Measurements from ENCODE around the gene GFOD2. TPM values are rescaled to one million over a fixed set of nuclear protein-coding genes. Genes with fewer than 3 reads are reported as not detected.

GFOD2 gene
- total and polyA plus RNA-seq, 2 of the 8 experiments (the other 6 are each of a cell fraction or from before 2014, with no cell fraction given) = 21.4 to 33.2 TPM

DNA sequence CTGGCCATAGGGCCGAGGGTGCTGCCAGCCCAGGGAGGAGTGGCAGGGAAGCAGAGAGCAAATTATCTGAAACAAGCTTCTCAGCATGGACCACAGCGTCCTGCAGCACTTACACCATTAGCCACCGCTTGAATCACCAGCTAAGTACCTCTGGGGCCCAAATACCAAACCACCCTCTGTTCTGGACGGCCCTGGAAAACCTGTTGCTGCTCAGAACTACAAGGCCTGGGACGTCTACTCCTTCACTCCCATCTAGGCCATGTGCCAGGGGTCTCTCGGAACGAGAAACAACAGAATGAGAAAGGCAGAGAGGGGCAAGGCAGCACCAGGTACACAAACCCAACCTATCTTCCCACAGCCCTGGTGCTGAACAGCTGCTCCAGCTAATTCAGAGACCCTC lies 39.9 kb upstream of the GFOD2 start:
- Histone ChIP-seq H2BK15ac (ENCODE audit: low read length) (no peak overlapping the region), H3K23me2 (ENCODE audit: low read depth, low read length) (no peaks in the 10 kb centered on the region), H3K4me1 (replicated peaks in 1 of 4; ENCODE audit: control insufficient read depth in 3 of 4, insufficient read depth in 4 of 4, low read length in 3 of 4) (no peaks in the 10 kb centered on the region), H3K4me3 (ENCODE audit: extremely low read depth in 1 of 4, insufficient read depth in 2 of 4, low read depth in 3 of 4, low read length in 4 of 4) (no peak overlapping the region), H3K23ac (ENCODE audit: insufficient read length) (no peak overlapping the region), H3K79me2 (ENCODE audit: control insufficient read depth in 1 of 2, insufficient read depth in 2 of 2, low read length in 2 of 2) (no peaks in the 10 kb centered on the region), H3K79me1 (ENCODE audit: low read depth, low read length) (peaks cover 3% of the 10 kb centered on the region), H2BK12ac (ENCODE audit: low read depth, low read length) (no peak overlapping the region), H4K91ac (replicated peaks; ENCODE audit: insufficient read length, low read length) (no peak overlapping the region), H3K9me3 (ENCODE audit: insufficient read depth in 2 of 2, low read depth in 1 of 2, low read length in 1 of 2) (no peaks in the 10 kb centered on the region), H4K5ac (ENCODE audit: insufficient read length, low read depth, low read length) (no peak overlapping the region), H3K9ac (replicated peaks in 1 of 4; ENCODE audit: extremely low read depth in 1 of 4, low read depth in 3 of 4, low read length in 3 of 4) (no peak overlapping the region), H2AFZ (ENCODE audit: low read length) (no peak overlapping the region), H2BK20ac (ENCODE audit: low read length) (no peak overlapping the region), H2BK5ac (ENCODE audit: low read depth, low read length) (no peak overlapping the region), H3K4me2 (ENCODE audit: insufficient read depth in 1 of 2, low read depth in 2 of 2, low read length in 2 of 2) (no peak overlapping the region), H4K8ac (ENCODE audit: extremely low read depth, insufficient read depth, low read length) (no peak overlapping the region), H3K27ac (ENCODE audit: low read depth, low read length) (no peak overlapping the region), H3K36me3 (ENCODE audit: control insufficient read depth in 2 of 4, insufficient read depth in 4 of 4, low read length in 3 of 4) (no peaks in the 10 kb centered on the region), H2BK120ac (replicated peaks; ENCODE audit: low read depth, low read length) (no peak overlapping the region), H3K14ac (ENCODE audit: insufficient read length) (no peak overlapping the region), H3K56ac (replicated peaks; ENCODE audit: insufficient read length, low read depth, low read length) (no peak overlapping the region), H4K20me1 (replicated peaks in 1 of 2; ENCODE audit: control insufficient read depth in 1 of 2, insufficient read depth in 2 of 2, low read length in 2 of 2) (peaks cover 0 to 22% of the 10 kb centered on the region in 2 experiments), H2AK5ac (ENCODE audit: low read depth, low read length) (no peak overlapping the region), H3K4ac (replicated peaks; ENCODE audit: insufficient read length, low read depth, low read length) (no peak overlapping the region), H3K27me3 (replicated peaks in 1 of 4; ENCODE audit: control insufficient read depth in 3 of 4, extremely low read depth in 1 of 4, insufficient read depth in 3 of 4, low read length in 3 of 4) (no peaks in the 10 kb centered on the region), H3K18ac (ENCODE audit: extremely low read depth, low read length) (no peak overlapping the region)
- no peak for DNase-seq (ENCODE audit: low read depth in 1 of 2, low spot score in 2 of 2)
- no peak for FAIRE-seq
- ChIA-PET POLR2A (ENCODE audit: partially characterized antibody) (no interaction called here), CTCF (ENCODE audit: partially characterized antibody) (interaction anchor here (0.6 to 1.3 kb wide), 3 partner anchors 24 to 122 kb away, joined by 3 to 4 read pairs (median 3); partner anchors contain the start of gene TSNAXIP1)
- WGBS, 2 experiments (ENCODE audit: extremely low coverage in 1 of 2, insufficient coverage in 1 of 2, insufficient read length in 1 of 2, insufficient replicate concordance in 2 of 2, low coverage in 1 of 2, low lambda C conversion rate in 2 of 2, missing lambda C conversion rate in 1 of 2) = 95% methylated on average over 7 of the region's 7 CpGs; no CpG with 5 or more reads in 1 of the 2 experiments
- TF ChIP-seq JUN (IDR thresholded peaks at IDR 0.05; ENCODE audit: low read depth, low read length) (no peak), KDM5A (IDR thresholded peaks at IDR 0.05; ENCODE audit: low read length) (no peak), YY1 (IDR thresholded peaks at IDR 0.05; ENCODE audit: low read depth, low read length) (no peak), GTF2F1 (IDR thresholded peaks at IDR 0.05; ENCODE audit: borderline replicate concordance, low read depth, low read length) (no peak), FOSL1 (IDR thresholded peaks at IDR 0.05; ENCODE audit: insufficient read depth, low read depth, low read length) (no peak), ASH2L (IDR thresholded peaks at IDR 0.05; ENCODE audit: low read length) (no peak)
- TF ChIP-seq, protein P1, sequence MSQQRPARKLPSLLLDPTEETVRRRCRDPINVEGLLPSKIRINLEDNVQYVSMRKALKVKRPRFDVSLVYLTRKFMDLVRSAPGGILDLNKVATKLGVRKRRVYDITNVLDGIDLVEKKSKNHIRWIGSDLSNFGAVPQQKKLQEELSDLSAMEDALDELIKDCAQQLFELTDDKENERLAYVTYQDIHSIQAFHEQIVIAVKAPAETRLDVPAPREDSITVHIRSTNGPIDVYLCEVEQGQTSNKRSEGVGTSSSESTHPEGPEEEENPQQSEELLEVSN (IDR thresholded peaks at IDR 0.05) = no peak

Measured in H1 (cell line).